Subcutaneous adipose tissue (tissue), 4 donors: Measurements from ENCODE around the gene OR13H1. TPM values are rescaled to one million over a fixed set of nuclear protein-coding genes. Genes with fewer than 3 reads are reported as not detected.

Experiments used
- CTCF ChIP-seq: fragments of 450-650 bp; IDR thresholded peaks from one replicate; pipeline ENCODE4 v1.5.1; 2016; ENCODE audit warnings: low read depth, mild to moderate bottlenecking, control low read depth, antibody characterized with exemption, moderate library complexity
- total RNA-seq, 4 donors: library from RNA; depleted of rRNA; stranded (reverse); fragments of >200 nt; gene quantifications; one replicate each; pipeline ENCODE4 v1.1.0, GENCODE V29; 2016

The OR13H1 gene, protein sequence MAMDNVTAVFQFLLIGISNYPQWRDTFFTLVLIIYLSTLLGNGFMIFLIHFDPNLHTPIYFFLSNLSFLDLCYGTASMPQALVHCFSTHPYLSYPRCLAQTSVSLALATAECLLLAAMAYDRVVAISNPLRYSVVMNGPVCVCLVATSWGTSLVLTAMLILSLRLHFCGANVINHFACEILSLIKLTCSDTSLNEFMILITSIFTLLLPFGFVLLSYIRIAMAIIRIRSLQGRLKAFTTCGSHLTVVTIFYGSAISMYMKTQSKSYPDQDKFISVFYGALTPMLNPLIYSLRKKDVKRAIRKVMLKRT
- total RNA-seq = not detected

DNA sequence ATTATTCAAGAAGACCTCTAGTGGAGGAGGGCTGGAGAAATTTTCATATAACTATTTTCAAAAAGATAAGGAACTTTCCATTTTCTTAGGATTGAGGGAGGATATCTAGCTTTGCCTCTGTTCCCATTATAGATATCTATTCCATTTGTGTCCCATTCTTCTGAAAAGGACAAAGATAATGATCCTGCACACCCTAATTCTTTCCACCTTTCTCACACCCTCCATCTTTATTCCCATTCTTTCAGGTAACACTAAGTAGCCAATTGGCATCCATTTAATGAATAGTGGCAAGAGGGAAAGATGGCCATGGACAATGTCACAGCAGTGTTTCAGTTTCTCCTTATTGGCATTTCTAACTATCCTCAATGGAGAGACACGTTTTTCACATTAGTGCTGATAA lies at the start of gene OR13H1:
Gene OR13H1 (plus strand): TSS at position 301 of the 400 bp plus-strand sequence. CDS start 0 bp downstream, at position 301.
- no peak for TF ChIP-seq CTCF

GRCh38 chrX:131513159-131513914 lies 30.5 kb upstream of the OR13H1 start:
- TF ChIP-seq CTCF = no peak

- no peak for TF ChIP-seq CTCF
These were observed 22.1 kb upstream of the OR13H1 start for GRCh38 chrX:131521824-131522223.

GRCh38 chrX:131544218-131544617 lies 344 bp downstream of the OR13H1 start:
- TF ChIP-seq CTCF = no peak

GRCh38 chrX:131549011-131549410 lies 5.1 kb downstream of the OR13H1 start:
- no peak for TF ChIP-seq CTCF

GRCh38 chrX:131558562-131558961 lies 14.7 kb downstream of the OR13H1 start:
- TF ChIP-seq CTCF = no peak

GRCh38 chrX:131564553-131565229 lies 20.8 kb downstream of the OR13H1 start:
- no peak for TF ChIP-seq CTCF
